Vagina (tissue), 2 donors: Measurements from ENCODE around the gene RPTOR. TPM values are rescaled to one million over a fixed set of nuclear protein-coding genes. Genes with fewer than 3 reads are reported as not detected.

Source experiments
- DNase-seq, 2 donors: peaks; one replicate each; pipeline ENCODE4 v3.0.0-alpha.2; 2017; ENCODE audit errors: extremely low spot score in 2 of 2
- H3K27ac ChIP-seq: fragments of 200-600 bp; sonication (generic); one replicate; pipeline ENCODE4 v1.5.1; 2019
- H3K27me3 ChIP-seq: fragments of 200-600 bp; sonication (generic); one replicate; pipeline ENCODE4 v1.5.1; 2019
- H3K36me3 ChIP-seq, 2 donors: fragments of 200-600 bp; sonication (generic); one replicate each; pipeline ENCODE4 v1.5.1; 2017 to 2019
- H3K4me1 ChIP-seq: fragments of 200-600 bp; sonication (generic); one replicate; pipeline ENCODE4 v1.5.1; 2019
- H3K4me3 ChIP-seq, 2 donors: fragments of 200-600 bp; sonication (generic); 1 replicate in 1 of 2; 2 replicates in 1 of 2; pipeline ENCODE4 v1.5.1; 2016 to 2019
- H3K9me3 ChIP-seq: fragments of 200-600 bp; sonication (generic); one replicate; pipeline ENCODE4 v1.5.1; 2019
- CTCF ChIP-seq, 3 experiments: fragments of 450-650 bp in 2 of 3; fragments of 200-600 bp in 1 of 3; sonication (generic) in 1 of 3; IDR thresholded peaks; one replicate each; pipeline ENCODE4 v1.5.1; 2017 to 2019; ENCODE audit warnings: antibody characterized with exemption in 3 of 3, mild to moderate bottlenecking in 2 of 3, moderate library complexity in 2 of 3
- POLR2A ChIP-seq, 2 donors: fragments of 450-650 bp; IDR thresholded peaks; one replicate each; pipeline ENCODE4 v1.6.1; 2017; ENCODE audit warnings: antibody characterized with exemption in 2 of 2, mild to moderate bottlenecking in 2 of 2, moderate library complexity in 2 of 2
- POLR2AphosphoS5 ChIP-seq, 2 donors: sonication (generic); formaldehyde crosslinking; IDR thresholded peaks; one replicate each; pipeline ENCODE4 v1.9.0; 2017; ENCODE audit warnings: antibody characterized with exemption in 2 of 2, mild to moderate bottlenecking in 2 of 2, low read depth in 1 of 2; ENCODE audit not compliant: insufficient read depth in 1 of 2
- intact Hi-C: fragments of 100-400 bp; cut with DNase I; formaldehyde crosslinking; loops from one replicate; pipeline ENCODE4 v1.15.1; 2023
- total RNA-seq: library from RNA; depleted of rRNA; stranded (reverse); fragments of >200 nt; gene quantifications from one replicate; pipeline ENCODE4 v1.2.3, GENCODE V29; 2016

RPTOR gene
- total RNA-seq, 1 donor from 2014 or later = 38.3 TPM

- Histone ChIP-seq H3K4me3 (no peak overlapping the region), H3K27ac (no peak overlapping the region), H3K4me1 (no peaks in the 10 kb centered on the region), H3K9me3 (no peaks in the 10 kb centered on the region), H3K27me3 (no peaks in the 10 kb centered on the region), H3K36me3 (peaks cover 0 to 3% of the 10 kb centered on the region in 2 donors)
- TF ChIP-seq POLR2A (IDR thresholded peaks at IDR 0.05) (no peak), POLR2AphosphoS5 (IDR thresholded peaks at IDR 0.05; ENCODE audit: insufficient read depth in 1 of 2, low read depth in 1 of 2) (no peak), CTCF (IDR thresholded peaks at IDR 0.05) (no peak)
- no peak for DNase-seq
- intact Hi-C loops = no loop called here
These were observed 299.1 kb downstream of the RPTOR start for GRCh38 chr17:80843741-80844156.

- TF ChIP-seq CTCF (IDR thresholded peaks at IDR 0.05) (no peak), POLR2AphosphoS5 (IDR thresholded peaks at IDR 0.05; ENCODE audit: insufficient read depth in 1 of 2, low read depth in 1 of 2) (no peak), POLR2A (IDR thresholded peaks at IDR 0.05) (no peak)
- no peak overlapping the region for H3K27ac ChIP-seq
- H3K4me1 ChIP-seq = no peaks in the 10 kb centered on the region
- intact Hi-C loops = no loop called here
- no peaks in the 10 kb centered on the region for H3K9me3 ChIP-seq
- H3K36me3 ChIP-seq = peaks cover 0 to 3% of the 10 kb centered on the region in 2 donors
- H3K4me3 ChIP-seq = no peak overlapping the region
- no peaks in the 10 kb centered on the region for H3K27me3 ChIP-seq
- no peak for DNase-seq
These were observed 299.9 kb downstream of the RPTOR start for GRCh38 chr17:80844418-80844990.

GRCh38 chr17:80845069-80845862 lies 300.6 kb downstream of the RPTOR start:
- Histone ChIP-seq H3K9me3 (no peaks in the 10 kb centered on the region), H3K27ac (no peak overlapping the region), H3K36me3 (peaks cover 0 to 3% of the 10 kb centered on the region in 2 donors), H3K4me1 (no peaks in the 10 kb centered on the region), H3K27me3 (no peaks in the 10 kb centered on the region), H3K4me3 (no peak overlapping the region)
- TF ChIP-seq POLR2AphosphoS5 (IDR thresholded peaks at IDR 0.05; ENCODE audit: insufficient read depth in 1 of 2, low read depth in 1 of 2) = no peak
- TF ChIP-seq POLR2A (IDR thresholded peaks at IDR 0.05) = no peak
- TF ChIP-seq CTCF (IDR thresholded peaks at IDR 0.05) = no peak
- DNase-seq = no peak
- intact Hi-C loops = no loop called here

GRCh38 chr17:80845863-80846671 lies 301.4 kb downstream of the RPTOR start:
- no peak overlapping the region for H3K4me3 ChIP-seq
- no peaks in the 10 kb centered on the region for H3K9me3 ChIP-seq
- H3K36me3 ChIP-seq = peaks cover 0 to 3% of the 10 kb centered on the region in 2 donors
- TF ChIP-seq POLR2A (IDR thresholded peaks at IDR 0.05) (no peak), CTCF (IDR thresholded peaks at IDR 0.05) (no peak), POLR2AphosphoS5 (IDR thresholded peaks at IDR 0.05; ENCODE audit: insufficient read depth in 1 of 2, low read depth in 1 of 2) (no peak)
- no peak overlapping the region for H3K27ac ChIP-seq
- DNase-seq = no peak
- H3K27me3 ChIP-seq = no peaks in the 10 kb centered on the region
- no peaks in the 10 kb centered on the region for H3K4me1 ChIP-seq
- intact Hi-C loops = no loop called here
